CD8-positive, alpha-beta memory T cell (primary cell): ENCODE results near the gene ZNF445. TPM values are rescaled to one million over a fixed set of nuclear protein-coding genes. Genes with fewer than 3 reads are reported as not detected.
A peak's percentile ranks its signal among the peaks of the same experiment; 100 is the strongest.

ENCODE experiments used
- CTCF ChIA-PET: fragments of 350-600 bp; sonication (Branson Sonifier 250); formaldehyde crosslinking; loops from one replicate; lab custom pipeline; 2021; ENCODE audit warnings: antibody characterized with exemption; lab: Charles Lee
- POLR2A ChIA-PET: fragments of 350-600 bp; sonication (Branson Sonifier 250); formaldehyde crosslinking; loops from one replicate; lab custom pipeline; 2021; ENCODE audit warnings: antibody characterized with exemption; lab: Charles Lee
- DNase-seq, 5 donors: peaks; one replicate each; pipeline versions ENCODE4 v3.0.0 to v3.0.0-alpha.2; 2020 to 2022; ENCODE audit warnings: mixed read lengths in 1 of 5
- H3K27ac ChIP-seq: one replicate; pipeline ENCODE4 v1.7.0; 2013; ENCODE audit warnings: low read depth, mild to moderate bottlenecking, low read length, moderate library complexity
- H3K27me3 ChIP-seq: 2 replicates; pipeline ENCODE4 v1.7.0; 2013; ENCODE audit warnings: low read length, mild to moderate bottlenecking; ENCODE audit not compliant: insufficient read depth, poor library complexity, severe bottlenecking
- H3K36me3 ChIP-seq: 2 replicates; pipeline ENCODE4 v1.7.0; 2013; ENCODE audit warnings: mild to moderate bottlenecking, low read length, moderate library complexity; ENCODE audit not compliant: insufficient read depth
- H3K4me1 ChIP-seq: 2 replicates; pipeline ENCODE4 v1.7.0; 2013; ENCODE audit warnings: mild to moderate bottlenecking, low read length, moderate library complexity; ENCODE audit not compliant: insufficient read depth
- H3K4me3 ChIP-seq: 2 replicates; pipeline ENCODE4 v1.7.0; 2013; ENCODE audit warnings: mild to moderate bottlenecking, low read length
- H3K9me3 ChIP-seq: 2 replicates; pipeline ENCODE4 v1.7.0; 2013; ENCODE audit warnings: mild to moderate bottlenecking, low read length
- H3K27ac Mint-ChIP-seq, 8 donors: one replicate each; pipeline ENCODE4 v1.8.0; 2020 to 2021; ENCODE audit warnings: mixed read lengths in 8 of 8, mild to moderate bottlenecking in 6 of 8, inconsistent platforms in 3 of 8, moderate library complexity in 3 of 8
- H3K27me3 Mint-ChIP-seq, 2 donors: one replicate each; pipeline ENCODE4 v1.8.0; 2020 to 2021; ENCODE audit warnings: mixed read lengths in 2 of 2, mild to moderate bottlenecking in 1 of 2, moderate library complexity in 1 of 2
- H3K36me3 Mint-ChIP-seq, 3 donors: one replicate each; pipeline ENCODE4 v1.8.0; 2020 to 2021; ENCODE audit warnings: mixed read lengths in 3 of 3, inconsistent platforms in 1 of 3, mild to moderate bottlenecking in 1 of 3
- H3K4me1 Mint-ChIP-seq, 3 donors: one replicate each; pipeline ENCODE4 v1.8.0; 2020 to 2021; ENCODE audit warnings: mixed read lengths in 3 of 3, inconsistent platforms in 1 of 3, mild to moderate bottlenecking in 1 of 3
- H3K4me3 Mint-ChIP-seq, 7 donors: one replicate each; pipeline ENCODE4 v1.8.0; 2020 to 2021; ENCODE audit warnings: mixed read lengths in 7 of 7, mild to moderate bottlenecking in 6 of 7, moderate library complexity in 4 of 7, inconsistent platforms in 2 of 7
- H3K9me3 Mint-ChIP-seq, 5 donors: one replicate each; pipeline ENCODE4 v1.8.0; 2020 to 2022; ENCODE audit warnings: mixed read lengths in 5 of 5, mild to moderate bottlenecking in 3 of 5, moderate library complexity in 2 of 5, inconsistent platforms in 1 of 5
- polyA plus RNA-seq: library from polyadenylated mRNA; unstranded; fragments of 300-500 nt; fragmentation: Illumina TruSeq; gene quantifications from one replicate; pipeline ENCODE4 v1.2.3, GENCODE V29; 2021
- total RNA-seq, 2 experiments: library from RNA; stranded (reverse); gene quantifications; one replicate each; pipeline ENCODE4 v1.2.3, GENCODE V29; 2021

ZNF445 gene
- total and polyA plus RNA-seq, 3 experiments from 2014 or later: 3.2 to 16.2 (median 15.8) TPM

DNA sequence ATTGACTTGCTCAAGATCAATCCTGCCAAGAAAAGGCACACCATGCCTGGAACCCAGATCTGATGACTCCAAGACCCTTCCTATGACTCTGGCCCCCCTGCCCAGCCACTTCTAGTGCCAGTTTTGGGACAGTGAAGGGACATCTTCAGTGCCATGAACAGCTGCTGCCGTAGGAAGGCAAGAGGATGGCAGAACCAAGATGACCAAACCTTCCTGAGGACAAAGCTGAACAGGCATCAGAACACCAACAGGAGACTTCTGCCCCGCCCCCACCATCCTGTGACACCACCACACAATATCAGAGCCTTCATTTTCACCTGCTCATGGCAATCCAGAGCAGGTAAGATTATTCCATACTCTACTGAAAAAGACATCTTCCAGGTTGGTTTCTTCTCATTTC, 33.0 kb downstream of the ZNF445 start:
- ChIA-PET POLR2A (no interaction called here), CTCF (no interaction called here)
- no peak for DNase-seq
- Mint-ChIP-seq H3K27me3 (no peaks in the 10 kb centered on the region), H3K9me3 (peaks cover 0 to 6% (median 0%) of the 10 kb centered on the region in 5 donors), H3K27ac (peak overlapping the region in 6 of 8 donors; percentile 10 to 66 (median 48)), H3K36me3 (peaks cover 30 to 56% (median 34%) of the 10 kb centered on the region in 3 donors), H3K4me3 (no peak overlapping the region), H3K4me1 (peaks cover 24 to 35% (median 32%) of the 10 kb centered on the region in 3 donors)
- peaks cover 14% of the 10 kb centered on the region for H3K4me1 ChIP-seq
- H3K27ac ChIP-seq: no peak overlapping the region
- H3K4me3 ChIP-seq: no peak overlapping the region
- no peaks in the 10 kb centered on the region for H3K9me3 ChIP-seq
- H3K36me3 ChIP-seq: peaks cover 31% of the 10 kb centered on the region
- H3K27me3 ChIP-seq: no peaks in the 10 kb centered on the region

DNA sequence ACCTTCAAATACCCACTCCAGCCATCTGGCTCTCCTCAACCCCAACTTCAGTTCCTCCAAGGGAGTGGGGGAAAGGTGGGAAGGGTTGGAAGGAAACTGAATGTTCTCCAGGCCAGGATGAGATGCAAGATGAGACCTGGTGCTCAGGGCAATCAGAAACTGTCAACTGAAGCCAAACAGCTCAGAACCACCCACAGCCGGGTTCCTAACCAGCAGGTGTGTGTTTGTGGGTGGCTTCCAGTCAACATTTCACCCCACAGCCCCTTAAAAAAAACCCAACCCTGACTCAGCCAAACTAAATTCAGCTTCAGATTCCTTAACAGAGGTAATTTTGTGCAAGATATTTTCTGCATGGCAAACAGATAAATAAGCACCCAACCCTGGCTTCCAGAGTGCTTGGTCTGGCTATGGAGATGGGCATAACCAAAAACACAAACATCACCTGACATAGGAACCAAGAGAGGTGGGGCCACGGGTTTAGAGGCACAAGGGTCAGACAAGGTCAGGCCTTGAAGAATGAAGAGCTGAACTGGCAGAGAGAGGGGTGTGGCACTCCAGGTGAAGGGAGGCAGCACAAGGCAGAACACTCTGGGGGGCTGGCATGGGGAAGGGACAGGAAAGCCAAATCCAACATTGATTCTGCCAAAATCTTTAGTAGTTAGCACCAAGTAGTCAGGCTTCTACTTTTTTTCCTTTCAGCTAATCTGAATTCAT, 34.7 kb downstream of the ZNF445 start:
- H3K27me3 ChIP-seq: no peaks in the 10 kb centered on the region
- H3K9me3 ChIP-seq: no peaks in the 10 kb centered on the region
- H3K36me3 ChIP-seq: peaks cover 15% of the 10 kb centered on the region
- no peak for DNase-seq
- Mint-ChIP-seq H3K27me3 (no peaks in the 10 kb centered on the region), H3K27ac (peak overlapping the region in 7 of 8 donors; percentile 5 to 90 (median 39)), H3K9me3 (peaks cover 0 to 2% (median 0%) of the 10 kb centered on the region in 5 donors), H3K36me3 (peaks cover 13 to 39% (median 17%) of the 10 kb centered on the region in 3 donors), H3K4me3 (no peak overlapping the region), H3K4me1 (peaks cover 28 to 40% (median 36%) of the 10 kb centered on the region in 3 donors)
- H3K27ac ChIP-seq: no peak overlapping the region
- ChIA-PET POLR2A (no interaction called here), CTCF (no interaction called here)
- H3K4me3 ChIP-seq: no peak overlapping the region
- peaks cover 20% of the 10 kb centered on the region for H3K4me1 ChIP-seq

DNA sequence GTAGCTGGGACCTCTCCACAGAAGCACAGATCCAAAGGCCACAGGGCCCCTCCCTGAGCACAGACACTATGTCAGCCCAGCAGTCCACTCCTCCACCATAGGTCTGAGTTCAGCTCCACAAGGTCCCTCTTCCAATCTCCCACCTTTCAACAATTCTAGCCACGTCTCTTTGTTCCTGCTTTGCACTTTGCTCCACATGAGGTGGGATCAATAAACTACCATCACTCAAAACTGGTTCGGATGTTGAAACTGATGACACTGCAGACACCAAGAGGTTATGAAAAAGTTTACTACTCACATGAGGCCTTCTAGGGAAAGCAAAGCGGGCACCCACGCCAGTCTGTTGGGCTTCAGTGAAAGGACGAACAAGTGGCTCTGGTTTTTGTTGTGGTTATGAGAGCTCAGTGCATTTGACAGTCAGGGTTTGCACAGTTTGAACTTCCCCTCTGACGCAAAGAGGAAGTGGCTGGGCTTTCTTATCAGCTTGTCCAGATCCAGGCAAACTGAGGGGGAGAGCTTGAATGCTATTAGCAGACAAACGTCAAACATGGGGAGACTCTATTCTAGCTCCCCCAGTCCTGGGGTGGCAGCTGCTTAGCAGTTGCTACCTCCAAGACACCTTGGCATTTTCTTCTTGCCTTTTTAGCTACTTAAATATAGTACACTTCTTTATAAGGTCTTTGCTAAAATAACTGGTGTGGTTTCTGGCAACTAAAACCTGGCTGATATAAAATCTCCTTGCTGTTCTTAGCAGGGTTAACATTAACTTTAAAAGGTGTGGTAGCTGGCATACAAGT, 37.8 kb downstream of the ZNF445 start:
- Mint-ChIP-seq H3K27ac (peak overlapping the region; percentile 90 to 99 (median 96)), H3K36me3 (peaks cover 0 to 13% (median 3%) of the 10 kb centered on the region in 3 donors), H3K4me1 (peaks cover 28 to 37% (median 36%) of the 10 kb centered on the region in 3 donors), H3K27me3 (no peaks in the 10 kb centered on the region), H3K4me3 (peak overlapping the region; percentile 14 to 83 (median 79)), H3K9me3 (no peaks in the 10 kb centered on the region)
- H3K4me3 ChIP-seq: peak overlapping the region; percentile 13
- H3K27me3 ChIP-seq: no peaks in the 10 kb centered on the region
- ChIA-PET POLR2A (interaction anchor here (0.6 to 1.2 kb wide), 4 partner anchors 37 to 105 kb away, joined by 4 to 7 read pairs (median 5); partner anchors contain the start of gene TCAIM), CTCF (no interaction called here)
- no peaks in the 10 kb centered on the region for H3K36me3 ChIP-seq
- peak; percentile 20 to 82 (median 72) for DNase-seq
- H3K9me3 ChIP-seq: no peaks in the 10 kb centered on the region
- peaks cover 20% of the 10 kb centered on the region for H3K4me1 ChIP-seq
- H3K27ac ChIP-seq: peak overlapping the region; percentile 74

DNA sequence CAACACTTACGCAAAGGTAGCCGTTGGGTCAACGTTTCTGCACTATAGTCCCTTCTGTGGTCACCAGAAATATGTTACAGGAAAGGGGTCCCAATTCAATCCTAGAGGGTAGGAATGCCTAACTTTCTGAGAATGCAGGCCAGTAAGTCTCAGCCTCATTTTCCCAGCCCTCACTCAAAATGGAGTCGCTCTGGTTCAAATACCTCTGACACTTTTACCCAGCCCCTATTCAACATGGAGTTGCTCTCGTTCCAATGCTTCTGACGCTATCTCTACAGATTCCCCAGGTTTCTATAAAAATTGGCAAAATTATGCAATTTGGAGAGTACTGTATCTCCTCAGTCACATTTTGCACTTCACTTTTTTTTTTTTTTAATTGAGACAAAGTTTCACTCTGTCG, 39.7 kb downstream of the ZNF445 start:
- H3K9me3 Mint-ChIP-seq: no peaks in the 10 kb centered on the region
- DNase-seq: no peak
- no peak overlapping the region for H3K4me3 Mint-ChIP-seq
- Histone ChIP-seq H3K4me1 (peaks cover 20% of the 10 kb centered on the region), H3K27me3 (no peaks in the 10 kb centered on the region), H3K9me3 (no peaks in the 10 kb centered on the region), H3K27ac (no peak overlapping the region), H3K4me3 (no peak overlapping the region), H3K36me3 (no peaks in the 10 kb centered on the region)
- H3K36me3 Mint-ChIP-seq: peaks cover 0 to 5% (median 0%) of the 10 kb centered on the region in 3 donors
- CTCF ChIA-PET: no interaction called here
- H3K27me3 Mint-ChIP-seq: no peaks in the 10 kb centered on the region
- peak overlapping the region in 2 of 8 donors; percentile 40 to 57 for H3K27ac Mint-ChIP-seq
- H3K4me1 Mint-ChIP-seq: peaks cover 26 to 33% (median 33%) of the 10 kb centered on the region in 3 donors
- POLR2A ChIA-PET: no interaction called here

DNA sequence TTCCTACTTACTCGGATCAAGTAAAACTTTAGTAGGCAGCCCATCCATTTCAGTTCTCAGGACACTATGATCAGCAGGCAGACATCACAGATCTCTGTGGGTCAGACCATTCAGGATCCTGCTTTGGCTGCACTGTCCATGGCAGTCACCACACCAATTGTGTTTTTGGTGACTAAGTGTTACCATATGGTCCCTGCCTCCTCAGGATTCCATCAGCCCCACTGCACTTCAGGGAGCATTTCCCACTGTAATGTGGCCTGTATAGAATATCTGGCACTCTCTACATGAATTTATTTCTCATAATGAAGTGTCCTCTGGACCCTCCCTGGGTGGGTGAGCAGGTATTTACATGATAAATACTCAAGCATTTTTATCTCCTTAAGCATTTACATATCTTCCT, 41.3 kb downstream of the ZNF445 start:
- Histone ChIP-seq H3K36me3 (no peaks in the 10 kb centered on the region), H3K9me3 (no peaks in the 10 kb centered on the region), H3K4me3 (no peak overlapping the region), H3K4me1 (peaks cover 20% of the 10 kb centered on the region), H3K27ac (no peak overlapping the region), H3K27me3 (no peaks in the 10 kb centered on the region)
- no peak for DNase-seq
- Mint-ChIP-seq H3K4me1 (peaks cover 18 to 21% (median 20%) of the 10 kb centered on the region in 3 donors), H3K36me3 (no peaks in the 10 kb centered on the region), H3K27me3 (no peaks in the 10 kb centered on the region), H3K27ac (peak overlapping the region in 2 of 8 donors; percentile 22 to 79), H3K4me3 (no peak overlapping the region), H3K9me3 (no peaks in the 10 kb centered on the region)
- POLR2A ChIA-PET: no interaction called here
- CTCF ChIA-PET: no interaction called here

DNA sequence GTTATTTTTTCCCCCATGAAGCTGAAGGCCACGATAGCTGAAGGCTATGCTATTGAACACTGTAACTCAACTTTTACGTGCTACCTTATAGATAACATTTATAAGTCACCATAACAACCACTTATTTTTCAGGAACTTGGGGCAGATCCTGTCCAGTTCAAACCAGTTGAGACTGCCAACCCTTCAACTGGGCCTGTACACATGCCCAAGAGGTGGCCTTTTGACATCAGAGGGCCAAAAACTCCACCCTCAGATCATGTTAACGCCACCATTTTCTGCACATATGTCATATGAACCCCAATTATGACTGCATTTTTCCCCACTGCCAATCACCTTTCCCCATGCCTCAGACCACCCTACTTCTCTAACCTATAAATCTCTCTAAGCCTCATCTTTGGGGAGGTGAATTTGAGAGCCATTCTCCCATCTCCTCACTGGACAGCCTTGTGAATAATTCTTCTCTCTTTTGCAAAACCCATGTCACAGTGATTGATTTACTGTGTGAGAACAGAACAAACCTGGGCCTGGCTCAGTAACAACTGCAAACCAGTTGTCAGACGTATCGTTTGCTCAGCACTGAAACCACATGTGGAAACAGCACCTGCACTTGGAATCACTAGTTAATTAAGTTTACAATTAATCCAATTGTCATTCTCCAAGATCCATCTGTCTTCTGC, 42.5 kb downstream of the ZNF445 start:
- no peak overlapping the region for H3K4me3 ChIP-seq
- CTCF ChIA-PET: interaction anchor here (1.2 kb wide), 1 partner anchor 62 kb away, joined by 3 read pairs; no protein-coding TSS in a partner anchor
- Mint-ChIP-seq H3K36me3 (no peaks in the 10 kb centered on the region), H3K4me3 (no peak overlapping the region), H3K27ac (peak overlapping the region in 1 of 8 donors; percentile 42), H3K4me1 (peaks cover 9 to 10% (median 9%) of the 10 kb centered on the region in 3 donors), H3K9me3 (no peaks in the 10 kb centered on the region), H3K27me3 (no peaks in the 10 kb centered on the region)
- H3K27ac ChIP-seq: no peak overlapping the region
- H3K9me3 ChIP-seq: no peaks in the 10 kb centered on the region
- no peaks in the 10 kb centered on the region for H3K27me3 ChIP-seq
- POLR2A ChIA-PET: no interaction called here
- H3K4me1 ChIP-seq: peaks cover 12% of the 10 kb centered on the region
- H3K36me3 ChIP-seq: no peaks in the 10 kb centered on the region
- no peak for DNase-seq

DNA sequence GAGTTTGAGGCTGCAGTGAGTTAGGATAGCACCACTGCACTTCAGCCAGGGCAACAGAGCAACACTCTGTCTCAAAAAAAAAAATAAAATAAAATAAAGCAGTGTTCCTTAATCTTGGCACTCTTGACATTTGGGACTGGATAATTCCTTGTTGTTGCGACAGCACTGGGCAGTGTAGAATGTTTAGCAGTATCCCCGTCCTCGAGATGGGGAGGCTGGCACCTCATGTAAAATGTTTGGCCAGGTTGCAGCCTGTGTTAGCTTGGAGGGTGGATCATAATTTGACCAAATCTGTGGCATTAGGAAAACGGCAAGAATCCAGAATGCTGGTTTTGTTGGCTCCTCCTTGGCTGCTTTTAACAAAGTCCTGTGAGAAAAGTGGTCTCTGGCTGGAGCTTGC, 47.0 kb downstream of the ZNF445 start:
- H3K36me3 Mint-ChIP-seq: no peaks in the 10 kb centered on the region
- H3K27me3 Mint-ChIP-seq: peaks cover 3% of the 10 kb centered on the region in 2 donors
- H3K4me1 Mint-ChIP-seq: no peaks in the 10 kb centered on the region
- no peak for DNase-seq
- no peak overlapping the region for H3K4me3 Mint-ChIP-seq
- no peaks in the 10 kb centered on the region for H3K9me3 Mint-ChIP-seq
- Histone ChIP-seq H3K27ac (no peak overlapping the region), H3K4me1 (no peaks in the 10 kb centered on the region), H3K4me3 (no peak overlapping the region), H3K9me3 (no peaks in the 10 kb centered on the region), H3K36me3 (no peaks in the 10 kb centered on the region), H3K27me3 (no peaks in the 10 kb centered on the region)
- ChIA-PET CTCF (no interaction called here), POLR2A (no interaction called here)
- H3K27ac Mint-ChIP-seq: no peak overlapping the region
